ENCODE results near the gene CERS6. TPM values are rescaled to one million over a fixed set of nuclear protein-coding genes. Genes with fewer than 3 reads are reported as not detected.

The CERS6 gene
- total and polyA plus RNA-seq, 2 donors from 2014 or later: 9.4 to 18.8 TPM

DNA sequence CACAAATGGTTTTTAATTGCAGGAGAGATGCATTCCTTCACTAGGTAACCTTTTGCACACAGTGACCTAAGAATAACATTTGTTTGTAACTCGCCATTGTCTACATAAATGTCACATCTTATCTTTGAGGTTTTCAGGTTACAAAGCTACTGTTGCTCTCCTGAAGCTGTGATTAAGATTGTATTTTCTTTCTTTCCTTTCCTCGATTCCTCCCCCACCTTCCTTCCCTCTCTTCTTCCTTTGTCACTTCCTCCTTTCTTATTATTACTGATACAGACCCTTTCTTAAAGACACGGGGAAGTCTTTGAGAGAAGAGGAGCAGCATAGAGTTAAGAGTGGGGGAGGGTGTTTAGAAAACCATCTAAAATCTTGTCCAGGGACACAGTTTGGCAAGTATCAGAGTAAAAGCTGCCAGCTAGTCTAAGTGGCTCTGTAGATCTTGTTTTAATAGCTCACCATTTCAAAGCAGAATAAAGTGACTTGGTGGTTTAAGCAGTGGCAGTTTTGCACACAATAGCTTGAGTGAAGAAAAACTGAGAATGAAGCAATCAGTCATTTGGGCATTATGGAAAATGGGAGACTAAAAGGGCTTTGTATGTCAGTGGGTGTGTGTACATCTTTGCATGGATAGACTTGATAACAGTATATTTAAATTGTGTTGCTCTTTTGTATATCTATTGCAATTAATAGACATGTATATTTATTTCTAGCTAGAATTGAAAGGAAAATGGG, 10.9 kb downstream of the CERS6 start:
- H3K27ac ChIP-seq (ENCODE audit: low read depth in 2 of 2, low read length in 2 of 2): no peak overlapping the region
- H3K27me3 ChIP-seq (ENCODE audit: control insufficient read depth, insufficient read depth, low read length): no peaks in the 10 kb centered on the region
- H3K4me1 ChIP-seq (ENCODE audit: control insufficient read depth in 2 of 3, insufficient read depth in 2 of 3, low read depth in 1 of 3, low read length in 3 of 3): peaks cover 0 to 17% (median 4%) of the 10 kb centered on the region in 3 donors
- FAIRE-seq: no peak
- intact Hi-C loops (cut with DNase I): no loop called here
- no peak overlapping the region for H3K9ac ChIP-seq (ENCODE audit: low read length in 3 of 3)
- TF ChIP-seq, protein P1, sequence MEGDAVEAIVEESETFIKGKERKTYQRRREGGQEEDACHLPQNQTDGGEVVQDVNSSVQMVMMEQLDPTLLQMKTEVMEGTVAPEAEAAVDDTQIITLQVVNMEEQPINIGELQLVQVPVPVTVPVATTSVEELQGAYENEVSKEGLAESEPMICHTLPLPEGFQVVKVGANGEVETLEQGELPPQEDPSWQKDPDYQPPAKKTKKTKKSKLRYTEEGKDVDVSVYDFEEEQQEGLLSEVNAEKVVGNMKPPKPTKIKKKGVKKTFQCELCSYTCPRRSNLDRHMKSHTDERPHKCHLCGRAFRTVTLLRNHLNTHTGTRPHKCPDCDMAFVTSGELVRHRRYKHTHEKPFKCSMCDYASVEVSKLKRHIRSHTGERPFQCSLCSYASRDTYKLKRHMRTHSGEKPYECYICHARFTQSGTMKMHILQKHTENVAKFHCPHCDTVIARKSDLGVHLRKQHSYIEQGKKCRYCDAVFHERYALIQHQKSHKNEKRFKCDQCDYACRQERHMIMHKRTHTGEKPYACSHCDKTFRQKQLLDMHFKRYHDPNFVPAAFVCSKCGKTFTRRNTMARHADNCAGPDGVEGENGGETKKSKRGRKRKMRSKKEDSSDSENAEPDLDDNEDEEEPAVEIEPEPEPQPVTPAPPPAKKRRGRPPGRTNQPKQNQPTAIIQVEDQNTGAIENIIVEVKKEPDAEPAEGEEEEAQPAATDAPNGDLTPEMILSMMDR (IDR thresholded peaks at IDR 0.05; ENCODE audit: borderline replicate concordance, extremely low read depth, insufficient read depth): no peak
- H3K9me3 ChIP-seq (ENCODE audit: control insufficient read depth in 2 of 3, insufficient read depth in 1 of 3, low read length in 3 of 3): no peaks in the 10 kb centered on the region
- DNase-seq: no peak
- H3K36me3 ChIP-seq (ENCODE audit: control insufficient read depth in 2 of 3, insufficient read depth in 3 of 3, low read length in 3 of 3): no peaks in the 10 kb centered on the region
- no peak overlapping the region for H3K4me3 ChIP-seq (ENCODE audit: low read length in 3 of 3)

DNA sequence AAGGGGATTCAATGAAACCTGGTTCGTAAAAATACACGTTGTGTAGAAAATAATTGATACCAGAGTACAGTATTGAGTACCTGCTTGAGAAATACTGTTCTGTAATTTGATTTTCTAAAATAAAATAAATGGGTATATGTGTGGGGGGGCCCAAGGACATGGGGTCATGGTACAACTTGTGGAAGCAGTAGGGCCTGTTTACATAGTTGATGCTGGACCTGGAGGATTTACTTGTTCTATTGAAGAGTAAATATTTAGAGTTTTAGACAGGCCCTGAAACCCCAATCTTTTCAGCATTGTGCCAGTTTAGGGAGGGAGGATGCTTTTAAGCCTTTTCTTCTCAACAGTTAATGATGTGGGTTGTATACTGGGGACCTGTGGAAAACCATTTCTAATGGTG, 11.7 kb downstream of the CERS6 start:
- H3K4me1 ChIP-seq (ENCODE audit: control insufficient read depth in 2 of 3, insufficient read depth in 2 of 3, low read depth in 1 of 3, low read length in 3 of 3): peaks cover 0 to 17% (median 4%) of the 10 kb centered on the region in 3 donors
- TF ChIP-seq, protein P1 (IDR thresholded peaks at IDR 0.05; ENCODE audit: borderline replicate concordance, extremely low read depth, insufficient read depth): no peak

DNA sequence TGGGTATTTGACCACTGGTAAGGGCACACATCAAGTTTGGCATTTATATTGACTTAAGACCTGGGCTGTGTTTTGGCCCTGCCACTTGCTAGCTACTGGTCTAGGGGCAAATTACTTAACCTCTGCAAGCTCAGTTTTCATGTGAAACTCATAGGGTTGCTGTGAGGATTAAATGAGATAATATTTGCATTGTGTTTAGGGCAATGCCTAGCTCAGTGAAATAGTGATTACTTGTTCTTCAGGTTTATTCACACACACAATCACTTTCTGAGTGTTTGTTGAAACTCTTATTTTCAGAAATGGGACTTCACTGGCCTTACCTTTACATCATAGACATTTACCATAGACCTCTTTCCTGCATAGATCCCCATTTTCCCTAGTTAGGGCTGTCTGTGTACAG, 12.3 kb downstream of the CERS6 start:
- DNase-seq (no peak), FAIRE-seq (no peak)
- intact Hi-C loops (cut with DNase I): no loop called here
- Histone ChIP-seq H3K9ac (ENCODE audit: low read length in 3 of 3) (no peak overlapping the region), H3K27me3 (ENCODE audit: control insufficient read depth, insufficient read depth, low read length) (no peaks in the 10 kb centered on the region), H3K4me1 (ENCODE audit: control insufficient read depth in 2 of 3, insufficient read depth in 2 of 3, low read depth in 1 of 3, low read length in 3 of 3) (peaks cover 0 to 17% (median 4%) of the 10 kb centered on the region in 3 donors), H3K4me3 (ENCODE audit: low read length in 3 of 3) (no peak overlapping the region), H3K36me3 (ENCODE audit: control insufficient read depth in 2 of 3, insufficient read depth in 3 of 3, low read length in 3 of 3) (no peaks in the 10 kb centered on the region), H3K9me3 (ENCODE audit: control insufficient read depth in 2 of 3, insufficient read depth in 1 of 3, low read length in 3 of 3) (no peaks in the 10 kb centered on the region), H3K27ac (ENCODE audit: low read depth in 2 of 2, low read length in 2 of 2) (no peak overlapping the region)
- TF ChIP-seq, protein P1 (IDR thresholded peaks at IDR 0.05; ENCODE audit: borderline replicate concordance, extremely low read depth, insufficient read depth): no peak

More for the DNA sequence above, 11.7 kb downstream of the CERS6 start:
- no peak for FAIRE-seq
- H3K9me3 ChIP-seq (ENCODE audit: control insufficient read depth in 2 of 3, insufficient read depth in 1 of 3, low read length in 3 of 3): no peaks in the 10 kb centered on the region
- H3K9ac ChIP-seq (ENCODE audit: low read length in 3 of 3): no peak overlapping the region
- H3K4me3 ChIP-seq (ENCODE audit: low read length in 3 of 3): no peak overlapping the region
- DNase-seq: no peak
- no peaks in the 10 kb centered on the region for H3K27me3 ChIP-seq (ENCODE audit: control insufficient read depth, insufficient read depth, low read length)
- intact Hi-C loops (cut with DNase I): no loop called here
- no peaks in the 10 kb centered on the region for H3K36me3 ChIP-seq (ENCODE audit: control insufficient read depth in 2 of 3, insufficient read depth in 3 of 3, low read length in 3 of 3)
- no peak overlapping the region for H3K27ac ChIP-seq (ENCODE audit: low read depth in 2 of 2, low read length in 2 of 2)

All from kidney (tissue), 14 donors.